ENCODE data around the gene GRID1.

DNA sequence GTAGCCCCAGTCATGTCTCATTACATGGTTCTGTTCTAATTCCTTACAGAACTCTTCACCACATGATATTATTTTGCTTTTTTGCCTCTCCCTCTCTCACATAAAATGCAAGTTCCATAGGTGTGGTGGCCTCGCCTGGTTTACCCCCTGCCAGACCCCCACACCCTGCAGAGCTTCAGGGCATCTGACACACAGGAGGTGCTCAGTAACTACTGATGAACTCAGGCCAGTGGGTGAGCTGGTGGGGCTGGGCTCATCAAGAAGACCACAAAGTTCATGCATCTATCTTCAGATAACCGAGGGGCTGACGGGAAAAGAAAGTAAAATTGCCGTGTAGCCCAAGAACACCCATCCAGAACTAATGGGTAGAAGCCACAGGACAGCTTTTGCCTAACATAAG is 253.1 kb downstream of the GRID1 start:
- TF ChIP-seq, protein P1, sequence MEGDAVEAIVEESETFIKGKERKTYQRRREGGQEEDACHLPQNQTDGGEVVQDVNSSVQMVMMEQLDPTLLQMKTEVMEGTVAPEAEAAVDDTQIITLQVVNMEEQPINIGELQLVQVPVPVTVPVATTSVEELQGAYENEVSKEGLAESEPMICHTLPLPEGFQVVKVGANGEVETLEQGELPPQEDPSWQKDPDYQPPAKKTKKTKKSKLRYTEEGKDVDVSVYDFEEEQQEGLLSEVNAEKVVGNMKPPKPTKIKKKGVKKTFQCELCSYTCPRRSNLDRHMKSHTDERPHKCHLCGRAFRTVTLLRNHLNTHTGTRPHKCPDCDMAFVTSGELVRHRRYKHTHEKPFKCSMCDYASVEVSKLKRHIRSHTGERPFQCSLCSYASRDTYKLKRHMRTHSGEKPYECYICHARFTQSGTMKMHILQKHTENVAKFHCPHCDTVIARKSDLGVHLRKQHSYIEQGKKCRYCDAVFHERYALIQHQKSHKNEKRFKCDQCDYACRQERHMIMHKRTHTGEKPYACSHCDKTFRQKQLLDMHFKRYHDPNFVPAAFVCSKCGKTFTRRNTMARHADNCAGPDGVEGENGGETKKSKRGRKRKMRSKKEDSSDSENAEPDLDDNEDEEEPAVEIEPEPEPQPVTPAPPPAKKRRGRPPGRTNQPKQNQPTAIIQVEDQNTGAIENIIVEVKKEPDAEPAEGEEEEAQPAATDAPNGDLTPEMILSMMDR (IDR thresholded peaks at IDR 0.05; ENCODE audit: insufficient read depth, low read depth, low read length), result no peak
- no peak for TF ChIP-seq EZH2 (IDR thresholded peaks at IDR 0.05; ENCODE audit: insufficient read depth, low read length)
